HG03520 (cell line): ENCODE measurements around the gene USP2.
A peak's percentile ranks its signal among the peaks of the same experiment; 100 is the strongest.

Experiments used
- ATAC-seq: cut with Tn5 transposase; IDR thresholded peaks from one replicate; pipeline ENCODE4 v1.9.1; 2021; ENCODE audit warnings: mild to moderate bottlenecking, moderate library complexity; ENCODE audit not compliant: unreplicated experiment

The USP2 gene

GRCh38 chr11:119366690-119367620, 14.5 kb downstream of the USP2 start:
- no peak for ATAC-seq

DNA sequence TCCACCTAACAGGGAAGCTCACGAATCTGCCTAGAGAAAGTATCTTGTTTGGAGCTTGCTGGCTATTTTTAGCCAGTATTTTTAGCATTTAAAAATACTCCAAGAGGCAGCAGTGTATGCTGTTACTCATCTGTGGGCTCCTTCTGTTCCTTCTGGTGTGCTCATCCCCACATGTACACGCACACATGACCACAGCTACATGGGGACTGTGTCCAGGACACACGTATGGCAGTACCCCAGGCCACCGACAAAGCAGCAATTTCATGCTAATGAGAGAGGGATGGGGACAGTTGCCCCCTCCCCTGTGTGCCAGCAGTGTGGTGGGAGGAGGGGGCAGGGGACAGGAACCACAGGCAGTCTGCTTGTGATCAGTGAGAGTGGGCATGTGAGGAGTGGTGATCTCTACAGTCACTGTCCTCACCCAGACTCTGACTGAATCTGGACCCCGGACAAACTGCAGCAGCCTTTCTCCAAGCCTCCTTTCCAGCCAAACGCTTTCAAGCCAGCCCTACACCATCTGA, 16.4 kb downstream of the USP2 start:
- ATAC-seq = no peak

DNA sequence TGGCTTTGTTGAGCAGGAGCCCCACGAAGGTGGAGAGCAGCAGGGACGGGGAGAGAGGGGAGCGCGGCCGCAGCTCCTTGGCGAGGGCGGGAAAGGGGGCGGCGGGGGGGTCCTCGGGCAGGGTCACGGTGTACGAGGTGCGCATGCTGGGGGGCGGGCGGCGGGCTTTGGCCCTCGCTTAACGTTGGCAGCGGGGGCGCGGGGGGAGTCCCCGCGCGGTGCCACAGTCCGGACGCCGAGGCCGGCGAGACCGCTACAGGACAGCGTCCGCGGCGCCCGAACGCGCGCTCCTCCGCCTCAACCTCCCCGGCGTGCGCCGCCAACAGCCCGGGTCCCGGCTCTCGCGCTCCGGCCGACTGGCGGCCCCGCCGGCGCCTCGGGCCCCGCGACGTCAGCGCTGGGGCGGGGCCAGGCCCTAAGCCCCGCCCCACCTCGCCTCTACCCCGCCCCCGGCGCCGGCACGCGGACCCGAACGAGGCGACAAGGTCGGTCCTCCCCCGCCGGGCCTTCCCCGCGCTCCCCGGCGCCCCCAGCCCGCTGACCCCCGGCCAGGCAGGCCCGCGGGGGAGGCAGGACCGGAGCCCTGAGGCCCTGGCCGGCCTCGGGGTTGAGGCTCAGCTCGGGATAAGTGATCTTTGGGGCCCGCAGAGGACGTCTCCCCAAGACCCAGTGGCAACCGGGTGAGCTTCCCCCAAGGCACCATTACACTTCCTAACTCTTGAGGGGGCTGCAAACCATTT, 17.5 kb downstream of the USP2 start:
- ATAC-seq = no peak

GRCh38 chr11:119363081-119363850, 18.2 kb downstream of the USP2 start:
- ATAC-seq = no peak

GRCh38 chr11:119362741-119363080, 18.8 kb downstream of the USP2 start:
- no peak for ATAC-seq

- ATAC-seq = no peak
Measured at GRCh38 chr11:119361941-119362725, 19.4 kb downstream of the USP2 start.

- no peak for ATAC-seq
Measured at GRCh38 chr11:119361056-119361787, 20.3 kb downstream of the USP2 start.

DNA sequence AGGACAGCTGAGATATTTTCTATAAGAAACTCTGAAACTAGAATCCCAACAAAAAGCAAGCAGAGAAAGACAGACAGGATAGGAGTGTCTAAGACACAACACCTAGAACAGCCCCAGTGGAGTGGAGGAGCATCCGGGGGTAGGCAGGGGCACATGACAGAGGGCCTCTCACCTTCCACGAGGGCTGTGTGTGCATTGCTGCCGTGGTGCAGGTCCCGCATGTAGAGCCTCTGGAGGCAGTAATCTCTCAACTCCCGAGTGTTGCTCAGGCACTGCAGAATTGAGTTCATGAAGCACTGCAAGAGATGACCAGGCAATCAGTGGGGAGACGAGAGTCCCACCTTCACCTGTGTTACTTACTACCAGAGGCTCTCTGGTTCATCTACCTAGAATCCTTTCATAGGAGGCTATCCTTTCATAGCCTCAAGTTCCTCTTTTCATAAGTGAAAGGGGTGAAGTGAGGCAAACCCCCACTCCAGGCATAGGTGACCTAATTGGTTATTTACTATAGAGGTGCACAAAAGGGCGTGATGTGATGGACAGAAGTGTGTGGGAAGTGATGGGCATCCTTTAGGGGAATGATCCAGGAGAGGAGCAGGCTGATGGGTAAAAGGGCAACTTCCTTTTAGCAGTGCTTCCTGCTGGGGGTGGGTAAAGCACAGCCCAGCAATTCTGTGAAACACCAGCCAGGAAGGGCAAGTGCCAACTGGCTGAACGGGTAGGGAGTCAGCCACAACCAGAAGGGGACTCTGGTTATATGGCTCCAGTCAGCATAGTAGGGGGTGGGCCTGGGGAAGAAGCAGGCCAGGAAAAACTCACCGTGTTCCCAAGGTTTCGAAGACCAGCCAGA, 21.9 kb downstream of the USP2 start:
- ATAC-seq = no peak

DNA sequence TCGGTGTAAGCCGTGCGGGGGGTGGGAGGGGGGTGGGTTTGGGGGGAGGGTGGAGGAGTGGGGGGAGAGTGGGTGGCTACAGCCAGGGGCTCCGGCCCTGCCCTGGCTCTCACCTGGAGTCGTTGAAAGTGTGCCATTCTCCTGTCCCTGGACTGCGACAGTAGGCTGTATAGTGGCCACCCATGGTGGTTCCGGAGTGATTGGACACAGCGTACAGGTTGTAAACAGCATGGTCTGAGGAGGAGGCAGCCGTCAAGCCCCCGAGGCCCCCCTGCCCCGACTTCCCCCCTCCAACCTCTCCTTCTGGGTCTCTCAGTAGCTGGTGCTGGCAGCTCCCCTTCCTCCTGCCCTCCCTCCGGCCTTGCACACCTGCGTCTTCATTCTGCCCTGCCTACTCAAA, 24.4 kb downstream of the USP2 start:
- no peak for ATAC-seq

DNA sequence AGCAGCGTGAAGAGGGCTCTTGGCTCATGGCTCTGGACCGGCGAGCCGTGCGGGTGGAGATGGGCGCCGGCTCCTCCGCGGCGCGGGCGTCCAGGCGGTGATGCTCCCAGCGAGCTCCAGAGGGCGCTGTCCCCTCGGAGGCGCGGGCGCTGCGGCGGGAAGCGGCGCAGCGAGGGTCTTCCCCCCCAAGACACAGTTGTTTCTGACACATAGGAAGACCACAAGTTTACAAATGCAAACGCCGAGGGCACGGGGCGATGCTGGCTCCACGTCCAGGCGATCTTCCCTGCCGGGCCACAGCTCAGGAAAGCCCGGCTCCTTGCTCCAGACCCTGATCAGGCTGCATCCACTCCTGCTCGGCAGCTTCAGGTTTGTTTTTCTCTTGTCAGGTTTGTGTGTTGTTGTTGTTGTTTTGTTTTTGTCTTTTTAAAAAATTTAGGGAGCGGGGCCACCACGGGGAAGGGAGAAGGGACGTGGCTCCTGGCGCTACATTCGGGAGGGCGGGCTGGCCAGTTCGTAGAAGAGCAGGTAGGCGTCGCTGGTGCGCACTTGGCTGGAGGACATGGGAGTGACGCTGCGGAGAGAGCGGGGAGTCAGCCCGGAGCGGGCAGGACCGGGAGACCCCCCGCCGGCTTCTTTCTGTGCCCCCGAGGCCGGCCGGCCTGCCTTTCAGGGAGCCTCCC, 25.0 kb downstream of the USP2 start:
- peak; percentile 62 for ATAC-seq

DNA sequence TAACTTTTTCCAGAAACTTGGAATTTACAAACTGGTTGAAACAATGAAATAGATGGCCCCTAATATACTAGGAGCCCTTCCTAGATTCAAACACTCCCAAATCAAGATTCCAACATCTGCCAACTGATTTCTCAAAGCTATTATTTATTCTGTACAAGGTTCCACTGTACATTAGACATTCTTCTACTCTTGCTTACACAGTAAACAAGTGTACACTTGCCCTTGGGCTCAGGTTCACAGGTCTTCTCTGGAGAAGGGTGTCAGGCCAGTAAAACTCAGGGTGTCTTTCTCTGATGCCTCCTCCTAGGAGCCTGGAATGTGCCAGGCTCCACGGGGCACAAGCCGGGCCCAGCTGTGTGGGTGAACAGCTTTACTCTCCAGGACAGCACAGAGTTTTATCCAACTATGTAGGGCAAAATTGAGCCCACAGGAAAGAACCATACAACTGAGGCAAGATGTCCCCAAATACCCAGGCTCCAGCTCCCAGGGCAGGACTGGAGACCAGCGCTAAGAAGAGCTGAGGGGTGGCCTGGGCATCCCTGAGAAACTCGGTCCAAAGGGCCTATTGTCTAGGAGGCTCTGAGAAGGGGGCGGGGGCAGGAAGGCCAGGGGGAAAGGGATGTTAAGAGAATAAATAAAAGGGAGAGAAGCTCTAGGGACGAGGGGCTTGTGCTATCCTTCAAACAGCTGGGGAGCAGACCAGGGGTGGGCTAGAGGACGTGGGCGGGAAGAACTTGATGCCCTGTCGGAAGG, 26.2 kb downstream of the USP2 start:
- no peak for ATAC-seq

GRCh38 chr11:119352857-119353260, 28.6 kb downstream of the USP2 start:
- ATAC-seq = no peak

- ATAC-seq = no peak
Measured at GRCh38 chr11:119351232-119351631, 30.3 kb downstream of the USP2 start.

DNA sequence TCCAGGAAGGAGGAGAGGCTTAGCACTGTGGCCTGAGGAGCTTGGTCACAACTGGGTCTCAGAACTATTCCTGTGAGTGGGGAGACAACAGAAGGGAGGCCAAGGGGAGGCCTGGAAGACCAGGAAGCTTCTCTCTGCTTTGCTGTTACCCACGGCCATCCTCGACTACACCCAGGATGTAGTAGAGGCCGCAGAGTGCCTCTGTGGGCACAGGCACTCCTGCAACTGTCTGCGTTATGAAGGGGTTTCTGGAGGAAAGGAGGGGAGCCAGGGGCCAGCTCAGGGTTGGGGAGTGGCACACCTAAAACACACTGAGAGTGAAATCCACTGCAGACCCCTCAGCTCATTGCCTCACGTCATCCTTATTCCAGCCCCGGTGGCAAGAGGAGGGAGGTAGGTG, 31.2 kb downstream of the USP2 start:
- no peak for ATAC-seq

DNA sequence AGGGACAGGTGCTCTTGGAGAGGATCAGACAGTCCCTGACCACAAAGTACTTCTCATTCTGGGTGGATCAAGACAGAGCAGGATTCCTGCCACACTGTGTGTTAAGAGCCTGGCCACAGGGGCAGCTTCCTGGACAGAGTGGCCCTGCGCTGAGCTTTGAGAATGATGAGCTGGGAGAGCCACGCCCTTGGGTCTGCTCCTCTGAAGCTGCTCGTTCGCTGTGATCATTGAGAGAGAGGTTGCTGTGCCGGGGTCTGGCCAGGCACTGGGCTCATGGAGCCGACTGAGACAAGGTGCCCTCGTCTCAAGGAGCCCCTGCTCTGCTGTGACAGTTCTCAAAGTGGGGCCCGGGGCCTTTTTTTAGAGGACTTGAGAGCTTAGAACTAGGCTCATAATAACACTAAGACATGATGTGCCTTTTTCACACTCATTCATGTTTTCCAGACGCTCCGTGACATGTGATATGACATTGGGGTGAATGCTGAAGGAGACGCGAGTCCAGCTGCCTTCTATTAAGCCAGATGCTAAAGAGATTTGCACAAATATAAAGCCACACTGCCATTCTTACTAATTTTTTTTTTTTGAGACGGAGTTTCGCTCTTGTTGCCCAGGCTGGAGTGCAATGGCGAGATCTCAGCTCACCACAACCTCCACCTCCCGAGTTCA, 33.4 kb downstream of the USP2 start:
- ATAC-seq = no peak

DNA sequence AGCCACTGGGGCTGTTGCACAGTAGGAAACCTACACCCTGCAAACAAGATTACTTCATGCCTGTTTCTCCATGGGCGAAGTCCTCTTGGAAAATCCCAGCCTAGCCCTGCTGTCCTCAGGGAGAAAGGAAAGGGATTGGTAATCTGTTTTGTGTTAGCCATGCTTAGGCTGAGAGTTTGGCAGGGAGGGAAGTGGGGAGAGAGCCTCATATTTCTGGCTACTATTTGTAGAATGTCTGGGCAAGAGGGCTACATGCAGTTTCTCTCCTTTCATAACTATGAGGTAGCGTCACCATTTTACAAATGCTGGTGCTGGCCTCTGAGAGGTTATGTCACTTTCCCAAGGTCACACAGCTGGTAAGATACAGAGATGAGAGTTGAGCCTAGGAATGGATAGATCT, 34.2 kb downstream of the USP2 start:
- ATAC-seq = no peak

DNA sequence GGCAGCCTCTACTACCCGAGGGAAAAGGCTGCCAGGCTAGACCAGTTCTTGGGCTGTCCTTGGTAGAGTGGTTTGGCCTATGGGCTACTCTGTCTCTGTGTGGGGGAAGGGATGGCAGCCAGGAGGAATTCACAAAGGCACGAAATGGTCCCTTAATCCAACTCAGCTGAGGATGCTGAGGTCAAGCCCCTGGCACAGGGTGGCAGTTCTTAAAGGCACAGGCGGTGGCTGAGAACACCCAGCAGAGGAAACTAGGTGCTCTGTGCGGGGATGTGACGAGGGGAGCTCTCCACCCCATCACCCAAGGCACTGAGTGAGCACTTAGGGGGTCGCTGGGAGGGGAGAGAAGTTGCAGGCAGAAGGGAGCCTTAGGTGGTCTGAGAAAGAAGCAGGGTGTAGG, 34.9 kb downstream of the USP2 start, which contains the start of gene MFRP:
Gene MFRP (minus strand): TSS at position 101 of the 400 bp plus-strand sequence. CDS start 192 bp downstream, outside the sequence.
- no peak for ATAC-seq
